Gastroesophageal sphincter (tissue), 3 donors: ENCODE measurements around the gene CTNNBIP1.

ENCODE experiments used
- EP300 ChIP-seq: sonication (generic); formaldehyde crosslinking; IDR thresholded peaks from one replicate; pipeline ENCODE4 v1.6.1; 2017; ENCODE audit warnings: antibody characterized with exemption, mild to moderate bottlenecking
- POLR2A ChIP-seq, 2 donors: fragments of 450-650 bp; IDR thresholded peaks; one replicate each; pipeline ENCODE4 v1.6.1; 2017; ENCODE audit warnings: antibody characterized with exemption in 2 of 2, mild to moderate bottlenecking in 2 of 2, moderate library complexity in 1 of 2
- POLR2AphosphoS5 ChIP-seq: sonication (generic); formaldehyde crosslinking; IDR thresholded peaks from one replicate; pipeline ENCODE4 v1.6.1; 2017; ENCODE audit warnings: antibody characterized with exemption
- TF ChIP-seq, protein P1 (sequence below), 4 experiments: fragments of 200-600 bp in 2 of 4; fragments of 450-650 bp in 2 of 4; sonication (generic) in 1 of 4; IDR thresholded peaks; one replicate each; pipeline ENCODE4 v1.5.1; 2017 to 2019; ENCODE audit warnings: antibody characterized with exemption in 4 of 4, mild to moderate bottlenecking in 2 of 4, moderate library complexity in 2 of 4

DNA sequence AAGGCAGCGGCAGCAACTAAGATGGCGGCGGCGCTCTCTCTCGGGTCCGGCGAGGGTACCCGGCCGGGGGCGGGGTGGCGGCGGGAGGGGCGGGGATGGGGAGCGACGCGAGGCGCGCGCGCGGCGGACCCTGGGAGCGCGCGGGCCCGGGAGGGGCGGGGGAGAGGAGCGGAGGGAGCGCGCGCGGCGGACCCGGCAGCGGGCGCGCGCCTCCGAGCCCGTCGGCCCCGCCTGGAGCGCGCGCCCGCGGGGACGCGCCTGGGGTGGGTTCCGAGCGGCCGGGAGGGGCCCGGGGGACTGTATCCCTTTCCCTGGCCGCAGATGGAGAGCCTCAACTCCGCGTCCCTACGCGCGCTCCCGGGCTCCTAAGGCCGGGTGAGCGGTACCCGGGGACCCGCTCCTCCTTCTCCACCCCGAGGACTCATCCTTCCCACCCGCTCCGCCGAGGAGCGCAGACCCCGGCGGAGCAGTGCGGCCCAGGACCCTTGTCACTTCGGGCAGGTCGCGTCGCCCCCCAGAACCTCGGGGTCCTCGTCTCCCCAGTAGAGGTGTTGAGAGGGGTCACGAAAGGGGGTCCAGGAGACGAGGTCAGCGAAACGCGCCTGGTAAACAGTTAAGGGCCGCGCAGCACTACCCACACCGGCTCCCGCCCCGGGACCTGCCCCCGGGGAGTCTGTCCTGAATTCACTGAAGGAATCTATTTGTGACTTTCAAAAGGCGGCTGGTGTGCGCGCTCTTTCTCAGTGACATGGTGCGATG, 85.9 kb downstream of the CTNNBIP1 start, which contains the start of gene CLSTN1:
- TF ChIP-seq, protein P1, sequence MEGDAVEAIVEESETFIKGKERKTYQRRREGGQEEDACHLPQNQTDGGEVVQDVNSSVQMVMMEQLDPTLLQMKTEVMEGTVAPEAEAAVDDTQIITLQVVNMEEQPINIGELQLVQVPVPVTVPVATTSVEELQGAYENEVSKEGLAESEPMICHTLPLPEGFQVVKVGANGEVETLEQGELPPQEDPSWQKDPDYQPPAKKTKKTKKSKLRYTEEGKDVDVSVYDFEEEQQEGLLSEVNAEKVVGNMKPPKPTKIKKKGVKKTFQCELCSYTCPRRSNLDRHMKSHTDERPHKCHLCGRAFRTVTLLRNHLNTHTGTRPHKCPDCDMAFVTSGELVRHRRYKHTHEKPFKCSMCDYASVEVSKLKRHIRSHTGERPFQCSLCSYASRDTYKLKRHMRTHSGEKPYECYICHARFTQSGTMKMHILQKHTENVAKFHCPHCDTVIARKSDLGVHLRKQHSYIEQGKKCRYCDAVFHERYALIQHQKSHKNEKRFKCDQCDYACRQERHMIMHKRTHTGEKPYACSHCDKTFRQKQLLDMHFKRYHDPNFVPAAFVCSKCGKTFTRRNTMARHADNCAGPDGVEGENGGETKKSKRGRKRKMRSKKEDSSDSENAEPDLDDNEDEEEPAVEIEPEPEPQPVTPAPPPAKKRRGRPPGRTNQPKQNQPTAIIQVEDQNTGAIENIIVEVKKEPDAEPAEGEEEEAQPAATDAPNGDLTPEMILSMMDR (IDR thresholded peaks at IDR 0.05), result no peak
- TF ChIP-seq POLR2A (IDR thresholded peaks at IDR 0.05) (peak; percentile 33 to 40), POLR2AphosphoS5 (peak; percentile 37), EP300 (no peak)
